ENCODE measurements around the gene STRA8.
"Not testable (repeated sequence)": the region's sequence is repeated elsewhere in the genome, so short reads cannot be mapped to it uniquely, and the experiment has no call there.

The STRA8 gene

DNA sequence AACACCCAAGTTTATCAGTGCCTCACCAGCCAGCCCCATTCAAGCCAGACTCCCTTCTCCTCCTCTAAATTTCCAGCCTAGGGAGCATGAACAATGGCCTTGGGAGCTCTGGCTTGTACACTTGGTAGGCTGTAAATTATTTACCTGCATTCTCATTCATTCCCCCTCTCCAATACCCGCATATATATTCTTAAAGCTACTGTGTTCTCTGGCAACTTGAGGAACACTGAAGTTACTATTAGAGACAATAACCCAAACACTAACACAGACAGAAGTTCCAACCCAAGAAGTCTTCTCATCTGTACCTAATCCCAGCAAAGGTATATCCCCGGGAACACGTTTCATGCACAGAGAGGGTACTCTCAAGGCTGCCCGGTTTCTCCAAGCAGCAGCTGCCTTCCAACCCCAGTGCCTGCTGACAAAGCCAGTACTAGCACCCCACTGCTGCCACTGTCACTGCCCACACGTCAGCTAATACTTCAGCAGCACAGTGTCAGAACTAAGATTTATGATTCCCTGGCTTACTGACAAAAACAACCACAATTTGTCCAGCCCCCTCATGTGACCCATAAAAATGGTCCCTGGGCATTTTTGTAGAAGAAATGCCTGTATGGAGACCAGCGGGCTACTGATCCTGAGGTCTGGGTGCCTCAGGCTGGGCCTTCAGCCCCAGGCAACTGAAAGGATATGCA is 25.4 kb upstream of the STRA8 start:
- no peak for DNase-seq (ENCODE audit: low spot score)
- TF ChIP-seq, protein P1, sequence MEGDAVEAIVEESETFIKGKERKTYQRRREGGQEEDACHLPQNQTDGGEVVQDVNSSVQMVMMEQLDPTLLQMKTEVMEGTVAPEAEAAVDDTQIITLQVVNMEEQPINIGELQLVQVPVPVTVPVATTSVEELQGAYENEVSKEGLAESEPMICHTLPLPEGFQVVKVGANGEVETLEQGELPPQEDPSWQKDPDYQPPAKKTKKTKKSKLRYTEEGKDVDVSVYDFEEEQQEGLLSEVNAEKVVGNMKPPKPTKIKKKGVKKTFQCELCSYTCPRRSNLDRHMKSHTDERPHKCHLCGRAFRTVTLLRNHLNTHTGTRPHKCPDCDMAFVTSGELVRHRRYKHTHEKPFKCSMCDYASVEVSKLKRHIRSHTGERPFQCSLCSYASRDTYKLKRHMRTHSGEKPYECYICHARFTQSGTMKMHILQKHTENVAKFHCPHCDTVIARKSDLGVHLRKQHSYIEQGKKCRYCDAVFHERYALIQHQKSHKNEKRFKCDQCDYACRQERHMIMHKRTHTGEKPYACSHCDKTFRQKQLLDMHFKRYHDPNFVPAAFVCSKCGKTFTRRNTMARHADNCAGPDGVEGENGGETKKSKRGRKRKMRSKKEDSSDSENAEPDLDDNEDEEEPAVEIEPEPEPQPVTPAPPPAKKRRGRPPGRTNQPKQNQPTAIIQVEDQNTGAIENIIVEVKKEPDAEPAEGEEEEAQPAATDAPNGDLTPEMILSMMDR (conservative IDR thresholded peaks at IDR 0.05; ENCODE audit: low read depth): no peak
- ChIA-PET POLR2A (ENCODE audit: low non-redundant PET) (no interaction called here), CTCF (no interaction called here)
- 0 out of 2 replicates have a peak overlapping the region, but pooled peaks have one; percentile 16 for H3K27ac ChIP-seq

DNA sequence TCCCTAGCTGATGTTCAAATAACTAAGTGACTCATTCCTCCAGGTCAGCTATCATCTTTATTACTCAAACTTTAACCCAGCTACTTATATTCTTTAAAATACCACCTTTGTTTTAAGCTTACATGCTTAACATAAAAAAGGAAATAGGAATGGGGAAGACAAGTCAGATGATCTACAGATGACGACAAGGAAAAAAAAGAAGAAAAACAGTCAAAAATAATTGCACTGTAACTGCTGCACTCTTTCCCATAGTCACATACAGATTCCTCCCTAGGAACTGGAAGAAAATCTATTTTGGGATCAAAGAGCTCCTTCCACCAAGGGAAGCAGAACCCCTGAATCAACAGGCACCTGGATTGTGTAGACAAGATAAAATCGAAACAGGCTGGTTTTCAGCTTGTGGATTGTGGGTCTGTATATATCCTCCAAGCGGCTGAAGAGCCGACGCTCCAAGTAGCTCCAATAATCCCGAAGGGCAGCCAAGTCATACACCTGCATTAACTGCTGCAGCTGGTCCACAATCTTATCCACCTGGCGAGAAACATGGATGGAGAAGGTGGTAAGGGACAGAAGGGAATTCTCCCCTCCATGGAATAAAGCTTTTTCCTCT is 24.3 kb upstream of the STRA8 start:
- no peak for DNase-seq (ENCODE audit: low spot score)
- TF ChIP-seq, protein P1 (conservative IDR thresholded peaks at IDR 0.05; ENCODE audit: low read depth): no peak
- ChIA-PET POLR2A (ENCODE audit: low non-redundant PET) (no interaction called here), CTCF (no interaction called here)
- H3K27ac ChIP-seq: no peak overlapping the region

DNA sequence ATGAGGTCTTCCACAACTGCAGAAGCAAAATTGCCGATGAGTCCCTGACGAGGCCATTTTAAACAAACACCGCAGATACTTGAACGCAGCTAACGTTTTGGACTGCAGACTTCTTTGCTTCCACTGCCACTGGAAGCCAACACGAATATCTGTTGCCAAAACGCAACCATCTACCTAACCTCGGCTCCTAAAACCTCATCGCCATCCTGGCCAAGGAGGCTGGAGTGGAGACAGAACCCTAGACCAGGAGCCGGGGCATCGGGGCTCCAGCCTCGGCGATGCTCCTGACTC is 22.8 kb upstream of the STRA8 start:
- TF ChIP-seq, protein P1 (conservative IDR thresholded peaks at IDR 0.05; ENCODE audit: low read depth): no peak
- POLR2A ChIA-PET (ENCODE audit: low non-redundant PET): no interaction called here
- no peak for DNase-seq (ENCODE audit: low spot score)
- CTCF ChIA-PET: no interaction called here
- H3K27ac ChIP-seq: peak overlapping the region; percentile 80

DNA sequence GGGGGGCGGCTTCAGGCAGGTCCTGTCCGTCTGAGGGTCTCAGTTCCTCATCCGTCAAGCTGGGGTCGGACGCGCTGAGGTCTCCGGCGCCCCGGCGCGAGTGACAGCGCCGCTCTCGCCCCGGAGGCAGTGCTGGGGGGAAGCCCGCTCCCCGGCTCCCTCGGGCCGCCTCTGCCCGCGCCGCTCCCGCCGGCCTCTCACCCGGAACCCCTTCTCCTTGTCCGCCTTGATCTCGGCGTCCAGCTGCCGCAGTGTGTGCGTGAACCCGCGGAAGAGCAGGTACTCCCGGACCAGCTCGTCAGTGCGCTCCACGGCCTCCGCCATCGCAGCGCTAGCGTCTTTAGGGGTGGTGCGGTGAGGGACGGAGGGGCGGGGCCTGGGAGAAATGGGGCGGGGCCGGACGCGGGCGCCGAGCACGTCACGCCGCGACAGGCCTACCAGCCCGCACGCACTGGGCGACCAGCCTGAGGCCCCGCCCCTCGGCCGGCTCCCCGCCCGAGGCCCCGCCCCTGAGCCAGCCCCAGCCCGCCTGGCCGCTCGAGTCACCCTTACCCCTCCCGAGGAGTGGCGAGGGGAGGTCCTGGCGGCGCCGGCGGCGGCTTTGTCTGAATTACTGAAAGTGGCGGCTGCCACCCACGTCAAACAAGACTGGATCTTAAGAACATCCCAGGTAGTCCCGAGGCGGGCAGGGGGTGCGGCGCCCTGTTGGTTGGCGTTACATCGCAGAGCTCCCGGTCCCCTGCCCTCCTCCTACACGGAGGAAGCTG is 22.3 kb upstream of the STRA8 start, which contains the start of gene WDR91:
TSS of gene WDR91 (minus strand) at position 348 of the 767 bp plus-strand sequence. CDS start at position 324, 24 bp downstream.
- ChIA-PET CTCF (no interaction called here), POLR2A (ENCODE audit: low non-redundant PET) (no interaction called here)
- peak within 1 kb of the TSS; percentile 80 for H3K27ac ChIP-seq
- TF ChIP-seq, protein P1 (conservative IDR thresholded peaks at IDR 0.05; ENCODE audit: low read depth): no peak
- peak; percentile 97 for DNase-seq (ENCODE audit: low spot score)

DNA sequence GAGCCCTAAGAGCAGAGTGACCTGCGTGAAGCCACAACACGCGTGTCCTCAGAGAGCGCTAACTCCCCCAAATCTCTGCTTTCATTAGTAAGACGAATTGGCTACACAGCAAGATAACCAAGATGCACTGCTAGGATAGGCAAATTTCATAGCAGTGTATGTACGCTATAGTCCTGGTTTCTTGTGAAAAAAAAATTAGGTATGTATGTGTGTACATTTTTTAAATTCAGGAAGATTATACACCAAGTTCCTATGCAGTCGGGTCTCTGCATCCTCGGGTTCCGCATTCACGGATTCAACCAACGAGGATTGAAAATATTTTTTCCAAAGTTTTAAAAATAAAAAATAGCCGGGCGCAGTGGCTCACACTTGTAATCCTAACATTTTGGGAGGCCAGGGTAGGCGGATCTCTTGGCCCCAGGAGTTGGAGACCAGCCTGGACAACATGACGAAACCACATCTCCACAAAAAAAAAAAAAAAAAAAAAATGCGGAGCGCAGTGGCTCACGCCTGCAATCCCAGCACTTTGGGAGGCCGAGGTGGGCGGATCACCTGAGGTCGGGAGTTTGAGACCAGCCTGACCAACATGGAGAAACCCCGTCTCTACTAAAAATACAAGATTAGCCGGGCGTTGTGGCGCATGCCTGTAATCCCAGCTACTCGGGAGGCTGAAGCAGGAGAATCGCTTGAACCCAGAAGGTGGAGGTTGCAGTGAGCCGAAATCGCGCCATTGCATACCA is 21.5 kb upstream of the STRA8 start:
- CTCF ChIA-PET; POLR2A ChIA-PET (ENCODE audit: low non-redundant PET); DNase-seq (ENCODE audit: low spot score): not testable (repeated sequence)
- H3K27ac ChIP-seq: peak overlapping the region; percentile 80

DNA sequence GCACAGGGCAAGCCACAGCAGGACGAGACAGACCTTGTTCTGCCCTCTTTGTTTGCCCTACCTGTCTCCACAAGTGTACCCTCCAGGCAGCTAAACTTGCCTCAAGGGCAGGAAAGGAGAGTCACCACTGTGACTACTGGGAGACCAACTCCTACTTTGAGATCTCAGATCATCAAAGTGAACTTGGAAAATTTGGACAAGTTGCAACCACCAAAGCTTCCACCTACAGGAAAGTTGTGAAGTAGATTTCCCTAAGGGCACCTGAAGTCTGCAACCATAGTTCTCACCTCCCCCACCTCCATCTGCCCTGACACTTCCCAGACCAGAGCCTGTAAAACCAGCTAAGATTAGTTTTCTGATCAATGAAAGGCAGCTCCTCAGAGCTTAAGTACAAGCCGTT is 19.8 kb upstream of the STRA8 start:
- TF ChIP-seq, protein P1 (conservative IDR thresholded peaks at IDR 0.05; ENCODE audit: low read depth): no peak
- POLR2A ChIA-PET (ENCODE audit: low non-redundant PET): no interaction called here
- CTCF ChIA-PET: no interaction called here
- no peak for DNase-seq (ENCODE audit: low spot score)
- no peak overlapping the region for H3K27ac ChIP-seq
